Heart left ventricle (tissue), 16 donors: Measurements from ENCODE around the gene D2HGDH. TPM values are rescaled to one million over a fixed set of nuclear protein-coding genes. Genes with fewer than 3 reads are reported as not detected.
A peak's percentile ranks its signal among the peaks of the same experiment; 100 is the strongest.

ENCODE experiments used
- ATAC-seq, 4 donors: fragments of 200-7000 bp; cut with Tn5 transposase; one replicate each; pipeline ENCODE4 v1.9.1; 2020 to 2022; ENCODE audit warnings: moderate library complexity in 4 of 4, mild to moderate bottlenecking in 3 of 4, moderate number of reproducible peaks in 1 of 4
- DNase-seq, 5 donors: peaks; one replicate each; pipeline ENCODE4 v3.0.0-alpha.2; 2020
- H3K27ac ChIP-seq, 12 donors: fragments of 200-600 bp; sonication (generic) in 4 of 12; one replicate each; pipeline versions ENCODE4 v1.5.0 to v1.8.0; 2016 to 2022; ENCODE audit warnings: mild to moderate bottlenecking in 2 of 12
- H3K27me3 ChIP-seq, 9 donors: fragments of 200-600 bp; sonication (generic) in 2 of 9; one replicate each; pipeline versions ENCODE4 v1.5.1 to v1.8.0; 2016 to 2022; ENCODE audit warnings: mild to moderate bottlenecking in 3 of 9
- H3K36me3 ChIP-seq, 9 donors: fragments of 200-600 bp; sonication (generic) in 2 of 9; one replicate each; pipeline versions ENCODE4 v1.5.0 to v1.8.0; 2018 to 2022; ENCODE audit warnings: mild to moderate bottlenecking in 2 of 9
- H3K4me1 ChIP-seq, 12 donors: fragments of 200-600 bp; sonication (generic) in 4 of 12; one replicate each; pipeline versions ENCODE4 v1.5.0 to v1.8.0; 2016 to 2022; ENCODE audit warnings: mild to moderate bottlenecking in 3 of 12
- H3K4me3 ChIP-seq, 12 donors: fragments of 200-600 bp; sonication (generic) in 4 of 12; one replicate each; pipeline versions ENCODE4 v1.5.0 to v1.8.0; 2017 to 2022; ENCODE audit warnings: mild to moderate bottlenecking in 9 of 12, moderate library complexity in 4 of 12
- H3K9me3 ChIP-seq, 12 donors: fragments of 200-600 bp; sonication (generic) in 4 of 12; one replicate each; pipeline versions ENCODE4 v1.5.0 to v1.8.0; 2016 to 2022; ENCODE audit warnings: mild to moderate bottlenecking in 1 of 12
- CTCF ChIP-seq, 12 donors: fragments of 200-600 bp; sonication (generic) in 4 of 12; IDR thresholded peaks; one replicate each; pipeline versions ENCODE4 v1.5.0 to v1.8.0; 2018 to 2022; ENCODE audit warnings: antibody characterized with exemption in 12 of 12, mild to moderate bottlenecking in 5 of 12
- POLR2A ChIP-seq, 2 donors: fragments of 450-650 bp; IDR thresholded peaks; one replicate each; pipeline ENCODE4 v1.6.1; 2017; ENCODE audit warnings: antibody characterized with exemption in 2 of 2, mild to moderate bottlenecking in 2 of 2, moderate library complexity in 2 of 2
- WGBS, 4 donors: extraction: QIAGEN DNeasy Blood & Tissue Kit in 2 of 4; methylation state at CpG; one replicate each; pipeline versions ENCODE4 v1.1.5 to v1.1.7; 2013 to 2018; 5-methylcytosine and 5-hydroxymethylcytosine counted together
- intact Hi-C, 10 donors: fragments of 100-400 bp; cut with DNase I; formaldehyde crosslinking; loops; one replicate each; pipeline versions ENCODE4 v1.11.1 to v1.14.2; 2022
- long read RNA-seq, 3 donors: library from polyadenylated mRNA; unstranded; transcript quantifications; one replicate each; pipeline ENCODE4 v2.0.0, GENCODE V29; 2020 to 2021
- polyA plus RNA-seq, 2 donors: library from polyadenylated mRNA; stranded (reverse); fragments of 200-250 nt; gene quantifications; one replicate each; pipeline ENCODE4 v1.2.3, GENCODE V29; 2013
- total RNA-seq, 9 donors: library from RNA; depleted of rRNA in 2 of 9; stranded (reverse); fragments of >200 nt in 2 of 9; fragmentation: NEBNext Ultra II Directional in 3 of 9; extraction: Animal tissue kit (Norgen Biotek cat#: 25700) in 3 of 9; gene quantifications; one replicate each; pipeline versions ENCODE4 v1.1.0 to v1.2.4, GENCODE V29; 2016 to 2023
- donor health status: ischemic (EF 13 %, LVEDD 7.1; RV severe dilation, severe dysfunction).
- donor health status: healthy with polysubstance abuse.
- donor health status: DM: no; HTN: yes; CAD: no.
- donor health status: DM: no; HTN: no; CAD: no.
- donor health status: ischemic (EF 25% LVEDD 6.9; RV normal size, moderate dysfunction).
- donor health status: ischemic (EF 25% LVEDD 5.7; RV mildly dilated, moderate dysfunction).
- donor health status: healthy.
- donor health status: DM: yes; HTN: yes; CAD: no.
- donor health status: ischemic (EF 35%, LVEDD 5.7; RV mildly dilated, moderate dysfunction).
- donor health status: nonischemic (EF 11% LVEDD 7.7; RV severe dilation, severe dysfunction).
- donor health status: DM: yes; HTN: yes; CAD: no.
- donor health status: PGD.
- donor health status: ischemic (EF 29% LVEDD 5.4; RV normal size, mild dysfunction).
- donor health status: nonischemic (EF 23%, LVEDD 6.1; RV moderate dilation, normal function).

Gene D2HGDH
- total RNA-seq: 10 to 100 TPM in 8 of 9 donors, 1 to 10 TPM in 1; 9.2 to 24.1 (median 20.9) TPM
- 10 to 100 TPM in 1 of 2 donors, 1 to 10 TPM in 1; 7.6 to 19.8 TPM for polyA plus RNA-seq
- long read RNA-seq, donor 1, transcript D2HGDH-201 (10 exons, 2,617 nt): major isoform, 36 of 85 reads
- long read RNA-seq, donor 1, partial matches to known transcripts: 26 of 85 reads
- long read RNA-seq, donor 1, other reads (novel, unspliced or antisense): 21 of 85 reads
- long read RNA-seq, donor 2, transcript D2HGDH-201 (10 exons, 2,617 nt): major isoform, 38 of 71 reads
- long read RNA-seq, donor 2, partial matches to known transcripts: 14 of 71 reads
- long read RNA-seq, donor 2, other reads (novel, unspliced or antisense): 19 of 71 reads
- long read RNA-seq, donor 3, transcript D2HGDH-201 (10 exons, 2,617 nt): major isoform, 24 of 55 reads
- long read RNA-seq, donor 3, partial matches to known transcripts: 10 of 55 reads
- long read RNA-seq, donor 3, other reads (novel, unspliced or antisense): 20 of 55 reads

- DNase-seq (peak; percentile 94 to 98 (median 94)), ATAC-seq (peak; percentile 81 to 96 (median 94))
- Histone ChIP-seq H3K9me3 (no peaks in the 10 kb centered on the region), H3K36me3 (peaks cover 0 to 7% (median 0%) of the 10 kb centered on the region in 9 donors), H3K4me3 (peak within 1 kb of the TSS; percentile 67 to 100 (median 94)), H3K27me3 (no peaks in the 10 kb centered on the region), H3K27ac (peak within 1 kb of the TSS; percentile 70 to 96 (median 90)), H3K4me1 (peaks cover 0 to 20% (median 12%) of the 10 kb centered on the region in 12 donors)
- intact Hi-C loops: loop anchor here in 6 of 10 donors (5.0 to 10.0 kb wide), 6 partner anchors 128 to 882 kb away; partner anchors contain the start of gene STK25 (in 1 of the 6)
- WGBS, 4 donors: 0 to 1% (median 0%) methylated on average over 9 to 98 of the region's 98 CpGs
- TF ChIP-seq CTCF (IDR thresholded peaks at IDR 0.05): no peak
- peak in 1 of 2 donors; percentile 92 for TF ChIP-seq POLR2A (IDR thresholded peaks at IDR 0.05)
Measured at GRCh38 chr2:241734467-241735208, at the start of gene D2HGDH. Gene D2HGDH, plus strand, starts transcription at chr2:241734630. Its CDS starts 595 bp downstream, at chr2:241735225.

GRCh38 chr2:241686324-241686649 lies 48.1 kb upstream of the D2HGDH start:
- peak overlapping the region; percentile 64 to 99 (median 93) for H3K4me3 ChIP-seq
- H3K4me1 ChIP-seq: peaks cover 4 to 32% (median 22%) of the 10 kb centered on the region in 12 donors
- TF ChIP-seq CTCF (IDR thresholded peaks at IDR 0.05): no peak
- no peak for TF ChIP-seq POLR2A (IDR thresholded peaks at IDR 0.05)
- peak overlapping the region in 11 of 12 donors; percentile 27 to 96 (median 94) for H3K27ac ChIP-seq
- no peak for DNase-seq
- peak in 2 of 4 donors; percentile 1 to 10 for ATAC-seq
- WGBS, 4 donors: 0 to 1% (median 1%) methylated on average over 29 to 37 of the region's 37 CpGs
- no peaks in the 10 kb centered on the region for H3K27me3 ChIP-seq
- no peaks in the 10 kb centered on the region for H3K9me3 ChIP-seq
- intact Hi-C loops: loop anchor here in 1 of 10 donors (2.0 kb wide), 1 partner anchor 15 kb away; no protein-coding TSS in a partner anchor
- peaks cover 0 to 57% (median 19%) of the 10 kb centered on the region in 9 donors for H3K36me3 ChIP-seq

- ATAC-seq (peak; percentile 98 to 99 (median 98)), DNase-seq (peak; percentile 97 to 99 (median 98))
- WGBS, 4 donors: 0 to 1% (median 0%) methylated on average over 52 to 102 of the region's 102 CpGs
- H3K4me3 ChIP-seq: peak within 1 kb of the TSS; percentile 64 to 99 (median 93)
- no peaks in the 10 kb centered on the region for H3K9me3 ChIP-seq
- TF ChIP-seq CTCF (IDR thresholded peaks at IDR 0.05) (peak in 1 of 12 donors; percentile 3), POLR2A (IDR thresholded peaks at IDR 0.05) (peak; percentile 13 to 84)
- peak within 1 kb of the TSS; percentile 67 to 96 (median 95) for H3K27ac ChIP-seq
- intact Hi-C loops: loop anchor here in 1 of 10 donors (2.0 kb wide), 1 partner anchor 14 kb away; no protein-coding TSS in a partner anchor
- peaks cover 4 to 32% (median 20%) of the 10 kb centered on the region in 12 donors for H3K4me1 ChIP-seq
- H3K36me3 ChIP-seq: peaks cover 0 to 57% (median 21%) of the 10 kb centered on the region in 9 donors
- H3K27me3 ChIP-seq: no peaks in the 10 kb centered on the region
Measured at GRCh38 chr2:241686650-241687425, 47.6 kb upstream of the D2HGDH start, which contains the start of gene DTYMK. Gene DTYMK, minus strand, starts transcription at chr2:241686815. Its CDS starts 32 bp downstream, at chr2:241686783.
